Keratinocyte (primary cell): ENCODE measurements around the gene DHRS4. TPM values are rescaled to one million over a fixed set of nuclear protein-coding genes. Genes with fewer than 3 reads are reported as not detected.

Source experiments
- DNase-seq: peaks from one replicate; pipeline ENCODE4 v3.0.0-alpha.2; 2011; ENCODE audit warnings: low read depth, missing footprints, low spot score
- FAIRE-seq: peaks from 2 replicates; lab custom pipeline; 2011; peaks lifted over from hg19 to GRCh38; lab: Jason Lieb, UNC
- H2AFZ ChIP-seq: 2 replicates; pipeline ENCODE4 v1.6.0; 2012; ENCODE audit warnings: low read length, control low read depth, inconsistent platforms; ENCODE audit not compliant: control insufficient read depth
- H3K27ac ChIP-seq: 2 replicates; pipeline ENCODE4 v1.5.1; 2011; ENCODE audit warnings: low read length; ENCODE audit not compliant: control insufficient read depth, insufficient read depth
- H3K27me3 ChIP-seq: 3 replicates; pipeline ENCODE4 v1.6.0; 2011; ENCODE audit warnings: low read length; ENCODE audit not compliant: control insufficient read depth, insufficient read depth; ENCODE audit errors: extremely low read depth
- H3K36me3 ChIP-seq, 2 experiments: 2 replicates in 1 of 2; 3 replicates in 1 of 2; pipeline ENCODE4 v1.5.1; 2011; ENCODE audit warnings: low read length in 2 of 2, mild to moderate bottlenecking in 1 of 2; ENCODE audit not compliant: control insufficient read depth in 2 of 2, insufficient read depth in 2 of 2; ENCODE audit errors: extremely low read depth in 1 of 2
- H3K4me1 ChIP-seq: 3 replicates; pipeline ENCODE4 v1.5.1; 2011; ENCODE audit warnings: low read length; ENCODE audit not compliant: control insufficient read depth, insufficient read depth; ENCODE audit errors: extremely low read depth
- H3K4me2 ChIP-seq: 3 replicates; pipeline ENCODE4 v1.6.0; 2011; ENCODE audit warnings: low read depth, low read length; ENCODE audit not compliant: control insufficient read depth, insufficient read depth; ENCODE audit errors: extremely low read depth
- H3K4me3 ChIP-seq, 3 experiments: fragments of 200-600 bp in 1 of 3; sonication (generic) in 1 of 3; 2 replicates in 2 of 3; 3 replicates in 1 of 3; pipeline ENCODE4 v1.5.1; 2011 to 2016; ENCODE audit warnings: low read length in 3 of 3, mild to moderate bottlenecking in 3 of 3, control low read depth in 2 of 3, inconsistent platforms in 1 of 3, low read depth in 1 of 3, mixed read lengths in 1 of 3, mixed run types in 1 of 3, moderate library complexity in 1 of 3; ENCODE audit not compliant: control insufficient read depth in 2 of 3, insufficient read depth in 2 of 3; ENCODE audit errors: extremely low read depth in 1 of 3
- H3K79me2 ChIP-seq: 2 replicates; pipeline ENCODE4 v1.6.0; 2012; ENCODE audit warnings: low read length; ENCODE audit not compliant: control insufficient read depth, insufficient read depth
- H3K9ac ChIP-seq: 3 replicates; pipeline ENCODE4 v1.6.0; 2011; ENCODE audit warnings: low read length; ENCODE audit not compliant: control insufficient read depth, insufficient read depth; ENCODE audit errors: extremely low read depth
- H3K9me1 ChIP-seq: 3 replicates; pipeline ENCODE4 v1.6.0; 2011; ENCODE audit warnings: low read length; ENCODE audit not compliant: control insufficient read depth, insufficient read depth; ENCODE audit errors: extremely low read depth
- H3K9me3 ChIP-seq: 2 replicates; pipeline ENCODE4 v1.5.1; 2012; ENCODE audit warnings: low read depth, low read length; ENCODE audit not compliant: control insufficient read depth
- H4K20me1 ChIP-seq: 3 replicates; pipeline ENCODE4 v1.6.0; 2011; ENCODE audit warnings: low read length; ENCODE audit not compliant: control insufficient read depth, insufficient read depth; ENCODE audit errors: extremely low read depth
- CTCF ChIP-seq, 3 experiments: IDR thresholded peaks in 1 of 3; conservative IDR thresholded peaks in 1 of 3; optimal IDR thresholded peaks in 1 of 3; 2 replicates in 2 of 3; 3 replicates in 1 of 3; pipeline versions ENCODE3 to v1.5.1; 2011; ENCODE audit warnings: low read length in 3 of 3, mild to moderate bottlenecking in 3 of 3, moderate library complexity in 2 of 3, control low read depth in 1 of 3, inconsistent platforms in 1 of 3; ENCODE audit not compliant: insufficient read depth in 2 of 3; ENCODE audit errors: extremely low read depth in 1 of 3
- EZH2 ChIP-seq: IDR thresholded peaks from one replicate; pipeline ENCODE4 v1.6.1; 2012; ENCODE audit warnings: inconsistent platforms, mild to moderate bottlenecking, low read length, moderate library complexity
- dilution Hi-C: fragments of 300-500 bp; cut with MboI; formaldehyde crosslinking; loops from one replicate; pipeline ENCODE4 v1.7.0; 2020; ENCODE audit warnings: low sequenced_read_pairs; ENCODE audit not compliant: extremely low pct_ligation_motif_present
- polyA plus RNA-seq, 5 experiments: library from polyadenylated mRNA; depleted of rRNA in 3 of 5; stranded (reverse) in 3 of 5; stranded (forward) in 1 of 5; unstranded in 1 of 5; fragments of >200 nt; gene quantifications; 1 replicate in 1 of 5; 2 replicates in 3 of 5; 3 replicates in 1 of 5; pipeline versions ENCODE4 v1.2.1 to v1.2.3, GENCODE V29; 2011 to 2012; ENCODE audit warnings: missing spikeins in 2 of 5, low read depth in 1 of 5, low replicate concordance in 1 of 5

Gene DHRS4
- polyA plus RNA-seq, 1 donor (not counting 4 experiments of a cell fraction or from before 2014, with no cell fraction given) = 22.8 TPM

- H4K20me1 ChIP-seq = no peaks in the 10 kb centered on the region
- no peak for TF ChIP-seq CTCF (optimal IDR thresholded peaks at IDR 0.05 in 1 of 3, IDR thresholded peaks at IDR 0.05 in 1 of 3, conservative IDR thresholded peaks at IDR 0.05 in 1 of 3; ENCODE audit: extremely low read depth in 1 of 3, insufficient read depth in 2 of 3, low read length in 3 of 3)
- TF ChIP-seq EZH2 = no peak
- no peak for FAIRE-seq
Observed at GRCh38 chr14:23931721-23932289, 21.8 kb upstream of the DHRS4 start.

DNA sequence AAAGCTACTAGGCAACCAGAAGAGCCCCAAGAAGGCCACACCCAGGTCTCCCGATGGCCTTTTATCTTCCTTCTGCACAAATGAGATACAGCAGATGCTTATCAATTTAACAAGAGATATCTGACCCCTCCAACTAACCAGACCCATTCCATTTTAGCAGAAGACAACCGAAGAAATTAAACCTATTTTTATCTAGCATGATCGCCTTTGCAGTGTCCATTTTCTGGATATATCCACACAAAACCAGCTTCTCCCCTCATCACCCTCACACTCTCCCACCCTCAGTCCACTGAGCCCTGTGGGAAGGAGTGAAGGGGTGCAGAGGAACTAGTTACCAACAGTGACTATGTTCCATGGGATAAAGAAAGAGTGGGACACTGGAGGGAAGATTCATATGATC, 20.9 kb upstream of the DHRS4 start:
- TF ChIP-seq CTCF (optimal IDR thresholded peaks at IDR 0.05 in 1 of 3, IDR thresholded peaks at IDR 0.05 in 1 of 3, conservative IDR thresholded peaks at IDR 0.05 in 1 of 3; ENCODE audit: extremely low read depth in 1 of 3, insufficient read depth in 2 of 3, low read length in 3 of 3) = no peak
- no peak for TF ChIP-seq EZH2
- H3K36me3 ChIP-seq = no peaks in the 10 kb centered on the region
- FAIRE-seq (no peak), DNase-seq (no peak)
- no peak overlapping the region for H3K9ac ChIP-seq
- H3K4me1 ChIP-seq = no peaks in the 10 kb centered on the region
- no peak overlapping the region for H3K4me2 ChIP-seq
- H3K9me3 ChIP-seq = no peaks in the 10 kb centered on the region
- no peak overlapping the region for H2AFZ ChIP-seq
- H3K9me1 ChIP-seq = no peaks in the 10 kb centered on the region
- dilution Hi-C loops = no loop called here
- H4K20me1 ChIP-seq = no peaks in the 10 kb centered on the region
- peaks cover 4% of the 10 kb centered on the region for H3K27me3 ChIP-seq
- no peaks in the 10 kb centered on the region for H3K79me2 ChIP-seq
- no peak overlapping the region for H3K4me3 ChIP-seq
- no peak overlapping the region for H3K27ac ChIP-seq

More at GRCh38 chr14:23931721-23932289, 21.8 kb upstream of the DHRS4 start:
- Histone ChIP-seq H3K4me1 (no peaks in the 10 kb centered on the region), H3K79me2 (no peaks in the 10 kb centered on the region), H3K4me2 (no peak overlapping the region), H3K4me3 (no peak overlapping the region), H3K9ac (no peak overlapping the region), H3K27me3 (peaks cover 4% of the 10 kb centered on the region), H3K9me3 (no peaks in the 10 kb centered on the region), H3K9me1 (no peaks in the 10 kb centered on the region), H3K36me3 (no peaks in the 10 kb centered on the region), H3K27ac (no peak overlapping the region), H2AFZ (no peak overlapping the region)
- DNase-seq = no peak
- dilution Hi-C loops = no loop called here
